Large intestine (tissue), 3 donors: ENCODE results near the gene RIF1. TPM values are rescaled to one million over a fixed set of nuclear protein-coding genes. Genes with fewer than 3 reads are reported as not detected.
"Not testable (repeated sequence)": the region's sequence is repeated elsewhere in the genome, so short reads cannot be mapped to it uniquely, and the experiment has no call there.

Experiments
- DNase-seq, 2 donors: peaks; one replicate each; pipeline versions ENCODE4 v3.0.0 to v3.0.0-alpha.2; 2013
- H3K27ac ChIP-seq: one replicate; pipeline ENCODE4 v1.5.1; 2013; ENCODE audit warnings: low read length
- H3K27me3 ChIP-seq: 2 replicates; pipeline ENCODE4 v1.6.1; 2013; ENCODE audit warnings: low read length; ENCODE audit not compliant: control insufficient read depth, insufficient read depth
- H3K36me3 ChIP-seq: 2 replicates; pipeline ENCODE4 v1.6.1; 2013; ENCODE audit warnings: low read length; ENCODE audit not compliant: control insufficient read depth, insufficient read depth
- H3K4me1 ChIP-seq: one replicate; pipeline ENCODE4 v1.6.1; 2013; ENCODE audit warnings: low read length; ENCODE audit not compliant: control insufficient read depth, insufficient read depth
- H3K4me3 ChIP-seq: one replicate; pipeline ENCODE4 v1.5.1; 2013; ENCODE audit warnings: low read length
- H3K9me3 ChIP-seq: one replicate; pipeline ENCODE4 v1.6.1; 2013; ENCODE audit warnings: mild to moderate bottlenecking, low read depth, low read length, moderate library complexity; ENCODE audit not compliant: control insufficient read depth
- WGBS: methylation state at CpG from one replicate; pipeline ENCODE4 v1.1.5; 2013; ENCODE audit warnings: low lambda C conversion rate; ENCODE audit not compliant: insufficient coverage; 5-methylcytosine and 5-hydroxymethylcytosine counted together
- polyA plus RNA-seq: library from polyadenylated mRNA; unstranded; fragments of 120-200 nt; gene quantifications from one replicate; pipeline ENCODE4 v1.2.1, GENCODE V29; 2013

Gene RIF1
- polyA plus RNA-seq, 1 donor: 19.1 TPM

- WGBS: 0% methylated on average over 5 of the region's 21 CpGs
- no peaks in the 10 kb centered on the region for H3K27me3 ChIP-seq
- peak in 1 of 2 donors; percentile 16 for DNase-seq
- no peaks in the 10 kb centered on the region for H3K4me1 ChIP-seq
- no peaks in the 10 kb centered on the region for H3K9me3 ChIP-seq
- H3K4me3 ChIP-seq: peak overlapping the region; percentile 94
- peak overlapping the region; percentile 94 for H3K27ac ChIP-seq
- peaks cover 17% of the 10 kb centered on the region for H3K36me3 ChIP-seq
These were observed 758 bp downstream of the RIF1 start for GRCh38 chr2:151410485-151410834.

DNA sequence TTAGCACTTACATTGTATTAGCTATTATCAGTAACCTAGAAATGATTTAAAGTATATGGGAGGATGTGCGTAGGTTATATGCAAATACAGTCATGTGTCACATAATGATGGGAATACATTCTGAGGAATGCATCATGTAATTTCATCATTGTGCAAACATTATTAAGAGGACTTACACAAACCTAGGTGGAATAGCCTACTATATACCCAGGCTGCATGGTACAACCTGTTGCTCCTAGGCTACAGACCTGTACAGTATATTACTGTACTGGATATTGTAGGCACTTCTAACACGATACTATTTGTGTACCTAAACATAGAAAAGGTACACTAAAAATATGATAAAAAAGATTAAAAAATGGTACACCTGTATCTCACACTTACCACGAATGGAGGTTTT lies 7.9 kb downstream of the RIF1 start:
- WGBS: 100% methylated on average over 1 of the region's 3 CpGs
- Histone ChIP-seq H3K4me3 (no peak overlapping the region), H3K27me3 (no peaks in the 10 kb centered on the region), H3K9me3 (no peaks in the 10 kb centered on the region), H3K4me1 (no peaks in the 10 kb centered on the region), H3K36me3 (peaks cover 64% of the 10 kb centered on the region), H3K27ac (no peak overlapping the region)
- no peak for DNase-seq

DNA sequence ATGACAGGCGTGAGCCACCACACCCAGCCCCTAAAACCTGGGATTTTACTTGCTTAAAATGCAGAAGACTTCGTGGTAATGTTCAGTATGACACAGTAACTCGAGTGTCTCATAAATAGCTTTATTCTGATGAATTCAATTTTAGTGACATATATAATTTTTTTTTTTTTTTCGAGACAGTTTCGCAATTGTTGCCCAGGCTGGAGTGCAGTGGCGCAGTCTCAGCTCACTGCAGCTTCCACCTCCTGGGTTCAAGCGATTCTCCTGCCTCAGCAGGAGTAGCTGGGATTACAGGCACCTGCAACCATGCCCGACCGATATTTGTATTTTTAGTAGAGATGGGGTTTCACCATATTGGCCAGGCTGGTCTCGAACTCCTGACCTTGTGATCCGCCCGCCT lies 12.0 kb downstream of the RIF1 start:
- DNase-seq, H3K4me1 ChIP-seq, H3K27me3 ChIP-seq, H3K9me3 ChIP-seq, H3K27ac ChIP-seq, H3K4me3 ChIP-seq: not testable (repeated sequence)
- H3K36me3 ChIP-seq: peaks cover 69% of the 10 kb centered on the region
- 100% methylated on average over 2 of the region's 12 CpGs for WGBS

DNA sequence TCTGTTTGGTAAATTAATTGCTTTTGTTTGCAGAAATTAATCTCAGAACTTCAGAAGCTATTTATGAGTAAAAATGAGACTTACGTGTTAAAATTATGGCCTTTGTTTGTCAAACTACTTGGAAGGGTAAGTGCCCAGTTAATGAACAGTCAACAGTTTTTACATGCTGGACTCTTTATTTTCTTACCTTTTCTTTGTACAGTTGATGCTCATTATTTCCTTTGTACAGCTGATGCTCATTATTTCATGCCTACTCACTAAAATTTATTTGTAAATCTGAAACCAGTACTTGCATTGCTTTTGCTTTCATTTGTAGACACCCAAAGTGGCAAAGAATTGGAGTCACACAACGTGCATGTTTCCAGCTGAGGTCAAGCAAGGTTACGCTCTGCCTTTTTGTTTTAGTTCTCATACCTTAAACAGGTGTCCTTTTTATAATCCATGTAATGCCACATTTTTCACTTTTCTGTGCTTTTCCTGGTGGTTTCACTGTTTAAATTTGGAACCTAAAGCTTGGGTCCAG lies 13.3 kb downstream of the RIF1 start:
- Histone ChIP-seq H3K27me3 (no peaks in the 10 kb centered on the region), H3K4me1 (no peaks in the 10 kb centered on the region), H3K9me3 (no peaks in the 10 kb centered on the region), H3K36me3 (peaks cover 68% of the 10 kb centered on the region), H3K27ac (no peak overlapping the region), H3K4me3 (no peak overlapping the region)
- 100% methylated on average over 2 of the region's 3 CpGs for WGBS
- DNase-seq: no peak

- no peak for DNase-seq
- H3K27me3 ChIP-seq: no peaks in the 10 kb centered on the region
- H3K4me1 ChIP-seq: no peaks in the 10 kb centered on the region
- H3K4me3 ChIP-seq: no peak overlapping the region
- H3K9me3 ChIP-seq: no peaks in the 10 kb centered on the region
- 100% methylated on average over 2 of the region's 3 CpGs for WGBS
- H3K27ac ChIP-seq: no peak overlapping the region
- peaks cover 63% of the 10 kb centered on the region for H3K36me3 ChIP-seq
These were observed 14.1 kb downstream of the RIF1 start for GRCh38 chr2:151423760-151424159.

GRCh38 chr2:151437630-151438029 lies 27.9 kb downstream of the RIF1 start:
- Histone ChIP-seq H3K36me3 (peaks cover 60% of the 10 kb centered on the region), H3K27me3 (no peaks in the 10 kb centered on the region), H3K4me3 (no peak overlapping the region), H3K27ac (no peak overlapping the region), H3K4me1 (no peaks in the 10 kb centered on the region), H3K9me3 (no peaks in the 10 kb centered on the region)
- no peak for DNase-seq
- WGBS: 67% methylated on average over 1 of the region's 3 CpGs

GRCh38 chr2:151438506-151438905 lies 28.8 kb downstream of the RIF1 start:
- DNase-seq: no peak
- WGBS: 100% methylated on average over 4 of the region's 4 CpGs
- Histone ChIP-seq H3K4me3 (no peak overlapping the region), H3K36me3 (peaks cover 60% of the 10 kb centered on the region), H3K27ac (no peak overlapping the region), H3K4me1 (no peaks in the 10 kb centered on the region), H3K27me3 (no peaks in the 10 kb centered on the region), H3K9me3 (no peaks in the 10 kb centered on the region)

DNA sequence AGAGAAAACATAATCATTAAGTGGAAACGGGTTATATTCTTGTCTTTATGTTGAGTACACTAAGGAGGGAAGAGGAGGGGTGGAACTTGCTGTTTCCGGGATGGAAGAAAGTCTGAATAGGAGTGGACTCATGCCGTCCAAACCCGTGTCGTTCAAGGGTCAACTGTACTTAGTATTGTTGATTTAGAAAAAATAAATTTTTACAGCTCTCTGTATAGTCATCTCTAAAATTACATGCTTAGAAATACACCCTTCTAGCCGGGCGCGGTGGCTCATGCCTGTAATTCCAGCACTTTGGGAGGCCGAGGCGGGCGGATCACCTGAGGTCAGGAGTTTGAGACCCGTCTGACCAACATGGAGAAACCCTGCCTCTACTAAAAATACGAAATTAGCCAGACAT lies 29.4 kb downstream of the RIF1 start:
- no peak for DNase-seq
- Histone ChIP-seq H3K9me3 (no peaks in the 10 kb centered on the region), H3K36me3 (peaks cover 58% of the 10 kb centered on the region), H3K27ac (no peak overlapping the region), H3K27me3 (no peaks in the 10 kb centered on the region), H3K4me3 (no peak overlapping the region), H3K4me1 (no peaks in the 10 kb centered on the region)
- 100% methylated on average over 1 of the region's 13 CpGs for WGBS

GRCh38 chr2:151459358-151459757 lies 49.7 kb downstream of the RIF1 start:
- H3K27ac ChIP-seq: no peak overlapping the region
- H3K27me3 ChIP-seq: no peaks in the 10 kb centered on the region
- no peak for DNase-seq
- H3K4me3 ChIP-seq: no peak overlapping the region
- H3K9me3 ChIP-seq: no peaks in the 10 kb centered on the region
- WGBS: no CpG with 5 or more reads among the region's 1 CpG
- peaks cover 60% of the 10 kb centered on the region for H3K36me3 ChIP-seq
- H3K4me1 ChIP-seq: no peaks in the 10 kb centered on the region

DNA sequence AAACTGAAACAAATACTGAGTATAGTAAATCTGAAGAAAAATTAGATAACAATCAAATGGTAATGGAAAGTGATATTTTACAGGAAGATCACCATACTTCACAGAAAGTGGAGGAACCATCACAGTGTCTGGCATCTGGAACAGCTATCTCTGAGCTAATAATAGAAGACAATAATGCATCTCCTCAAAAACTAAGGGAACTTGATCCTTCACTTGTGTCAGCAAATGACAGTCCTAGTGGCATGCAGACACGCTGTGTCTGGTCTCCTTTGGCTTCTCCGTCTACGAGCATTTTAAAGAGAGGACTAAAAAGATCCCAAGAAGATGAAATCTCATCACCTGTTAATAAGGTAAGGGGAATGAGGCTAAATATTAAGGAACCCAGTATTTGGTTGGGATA lies 56.1 kb downstream of the RIF1 start:
- no peak overlapping the region for H3K27ac ChIP-seq
- no peaks in the 10 kb centered on the region for H3K9me3 ChIP-seq
- WGBS: no CpG with 5 or more reads among the region's 3 CpGs
- no peak overlapping the region for H3K4me3 ChIP-seq
- H3K27me3 ChIP-seq: no peaks in the 10 kb centered on the region
- peaks cover 82% of the 10 kb centered on the region for H3K36me3 ChIP-seq
- no peak for DNase-seq
- no peaks in the 10 kb centered on the region for H3K4me1 ChIP-seq

DNA sequence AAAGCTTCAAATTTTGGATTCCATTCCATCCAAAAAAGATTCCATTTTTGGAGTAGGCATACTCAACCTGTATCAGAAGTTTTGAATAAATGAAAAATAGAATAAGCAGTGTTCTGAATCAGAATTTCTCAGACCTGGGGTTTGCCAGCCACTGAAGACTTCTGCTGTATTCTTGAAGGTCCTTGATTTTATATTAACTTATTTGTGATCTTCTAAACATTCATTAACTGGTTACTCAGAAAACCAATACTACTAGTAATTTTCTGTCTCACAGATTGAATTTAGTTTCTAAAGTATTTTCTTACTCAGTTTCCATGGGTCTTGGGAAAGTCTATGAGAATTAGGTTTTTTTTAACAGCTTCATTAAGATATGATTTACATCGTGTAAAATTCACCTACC lies 60.9 kb downstream of the RIF1 start:
- peaks cover 62% of the 10 kb centered on the region for H3K36me3 ChIP-seq
- no peak overlapping the region for H3K4me3 ChIP-seq
- no peaks in the 10 kb centered on the region for H3K27me3 ChIP-seq
- no peak overlapping the region for H3K27ac ChIP-seq
- 100% methylated on average over 1 of the region's 1 CpG for WGBS
- no peak for DNase-seq
- H3K9me3 ChIP-seq: no peaks in the 10 kb centered on the region
- no peaks in the 10 kb centered on the region for H3K4me1 ChIP-seq
